Neutrophil (primary cell): ENCODE results near the gene PLD1.

Experiments used
- H3K27ac ChIP-seq: fragments of 200-600 bp; sonication (generic); 2 replicates; pipeline ENCODE4 v1.5.1; 2016; ENCODE audit warnings: mild to moderate bottlenecking, moderate library complexity
- H3K27me3 ChIP-seq: fragments of 200-600 bp; sonication (generic); 2 replicates; pipeline ENCODE4 v1.6.0; 2016; ENCODE audit warnings: mild to moderate bottlenecking
- H3K36me3 ChIP-seq: fragments of 200-600 bp; sonication (generic); 2 replicates; pipeline ENCODE4 v1.5.1; 2017
- H3K4me1 ChIP-seq, 2 experiments: fragments of 200-600 bp in 1 of 2; sonication (generic) in 1 of 2; 1 replicate in 1 of 2; 2 replicates in 1 of 2; pipeline versions ENCODE4 v1.5.1 to v1.6.1; 2013 to 2016; ENCODE audit warnings: low read depth in 1 of 2, low read length in 1 of 2, mild to moderate bottlenecking in 1 of 2, moderate library complexity in 1 of 2; ENCODE audit not compliant: control insufficient read depth in 1 of 2, insufficient read depth in 1 of 2
- H3K4me3 ChIP-seq, 2 experiments: fragments of 200-600 bp in 1 of 2; sonication (generic) in 1 of 2; 1 replicate in 1 of 2; 2 replicates in 1 of 2; pipeline ENCODE4 v1.5.1; 2013 to 2016; ENCODE audit warnings: low read depth in 1 of 2, low read length in 1 of 2, mild to moderate bottlenecking in 1 of 2, moderate library complexity in 1 of 2
- H3K9me3 ChIP-seq: fragments of 200-600 bp; sonication (generic); 2 replicates; pipeline ENCODE4 v1.5.1; 2016
- TF ChIP-seq, protein P1 (sequence below): fragments of 200-600 bp; sonication (generic); IDR thresholded peaks from 2 replicates; pipeline ENCODE4 v1.5.1; 2016; ENCODE audit warnings: antibody characterized with exemption

Gene PLD1

GRCh38 chr3:171684221-171684620 lies 126.1 kb downstream of the PLD1 start:
- TF ChIP-seq, protein P1, sequence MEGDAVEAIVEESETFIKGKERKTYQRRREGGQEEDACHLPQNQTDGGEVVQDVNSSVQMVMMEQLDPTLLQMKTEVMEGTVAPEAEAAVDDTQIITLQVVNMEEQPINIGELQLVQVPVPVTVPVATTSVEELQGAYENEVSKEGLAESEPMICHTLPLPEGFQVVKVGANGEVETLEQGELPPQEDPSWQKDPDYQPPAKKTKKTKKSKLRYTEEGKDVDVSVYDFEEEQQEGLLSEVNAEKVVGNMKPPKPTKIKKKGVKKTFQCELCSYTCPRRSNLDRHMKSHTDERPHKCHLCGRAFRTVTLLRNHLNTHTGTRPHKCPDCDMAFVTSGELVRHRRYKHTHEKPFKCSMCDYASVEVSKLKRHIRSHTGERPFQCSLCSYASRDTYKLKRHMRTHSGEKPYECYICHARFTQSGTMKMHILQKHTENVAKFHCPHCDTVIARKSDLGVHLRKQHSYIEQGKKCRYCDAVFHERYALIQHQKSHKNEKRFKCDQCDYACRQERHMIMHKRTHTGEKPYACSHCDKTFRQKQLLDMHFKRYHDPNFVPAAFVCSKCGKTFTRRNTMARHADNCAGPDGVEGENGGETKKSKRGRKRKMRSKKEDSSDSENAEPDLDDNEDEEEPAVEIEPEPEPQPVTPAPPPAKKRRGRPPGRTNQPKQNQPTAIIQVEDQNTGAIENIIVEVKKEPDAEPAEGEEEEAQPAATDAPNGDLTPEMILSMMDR: no peak
- Histone ChIP-seq H3K27me3 (no peaks in the 10 kb centered on the region), H3K4me1 (no peaks in the 10 kb centered on the region), H3K27ac (no peak overlapping the region), H3K9me3 (no peaks in the 10 kb centered on the region), H3K36me3 (peaks cover 79% of the 10 kb centered on the region), H3K4me3 (no peak overlapping the region)

DNA sequence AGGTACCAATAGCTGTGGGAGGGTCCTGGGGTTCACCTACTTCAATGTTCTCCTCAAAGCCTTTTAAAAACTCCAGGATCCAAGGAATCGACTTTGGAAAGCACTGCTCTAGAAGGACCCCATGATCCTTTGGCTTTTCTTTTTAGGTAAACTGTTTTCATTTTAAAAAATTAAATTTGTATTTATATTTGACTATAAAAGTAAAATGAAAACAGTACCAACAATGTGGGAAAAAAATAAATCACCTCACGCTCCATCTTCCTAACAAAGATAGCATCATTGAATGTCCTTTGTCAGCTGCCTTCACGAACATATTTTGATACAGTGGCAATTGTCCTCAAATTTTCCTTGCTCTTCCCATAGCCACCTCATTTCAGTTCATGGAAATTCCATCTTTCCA lies 127.5 kb downstream of the PLD1 start:
- Histone ChIP-seq H3K9me3 (no peaks in the 10 kb centered on the region), H3K27ac (no peak overlapping the region), H3K4me1 (no peaks in the 10 kb centered on the region), H3K4me3 (no peak overlapping the region), H3K36me3 (peaks cover 81% of the 10 kb centered on the region), H3K27me3 (no peaks in the 10 kb centered on the region)
- TF ChIP-seq, protein P1: no peak

DNA sequence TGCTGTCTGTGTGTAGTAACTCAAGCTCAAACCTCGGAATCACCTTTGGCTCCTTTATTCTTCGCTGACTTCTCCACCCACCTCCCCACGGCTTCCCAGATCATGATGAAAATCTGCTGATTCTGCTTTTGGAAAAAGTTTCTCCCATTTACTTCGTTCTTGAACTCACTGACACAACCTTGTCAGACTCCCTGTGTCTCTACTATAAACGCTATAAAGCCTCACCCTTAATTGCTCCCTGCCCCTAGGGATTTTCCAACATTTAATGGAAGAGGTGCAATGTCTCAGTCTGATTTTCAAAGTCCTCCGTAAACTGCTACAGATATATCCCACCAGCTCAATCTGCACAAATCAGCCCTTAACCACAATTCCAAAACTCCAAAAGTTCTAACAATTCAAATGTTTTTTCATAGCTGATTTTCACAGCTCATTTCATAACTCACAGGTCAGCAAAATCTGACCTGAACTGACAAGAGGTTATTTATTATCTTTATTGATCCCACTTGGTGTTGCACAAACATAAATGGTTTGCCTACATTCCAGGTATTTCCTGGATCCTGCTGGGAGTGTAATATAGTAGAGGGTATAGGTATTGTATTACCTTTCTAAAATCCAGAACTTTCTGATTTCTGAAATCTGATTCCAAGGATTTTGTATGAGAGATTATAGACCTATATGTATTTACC lies 129.4 kb downstream of the PLD1 start:
- H3K4me3 ChIP-seq: no peak overlapping the region
- H3K36me3 ChIP-seq: peaks cover 83% of the 10 kb centered on the region
- no peaks in the 10 kb centered on the region for H3K4me1 ChIP-seq
- H3K9me3 ChIP-seq: no peaks in the 10 kb centered on the region
- H3K27ac ChIP-seq: no peak overlapping the region
- H3K27me3 ChIP-seq: no peaks in the 10 kb centered on the region
- TF ChIP-seq, protein P1: no peak

GRCh38 chr3:171678971-171679492 lies 131.3 kb downstream of the PLD1 start:
- Histone ChIP-seq H3K4me1 (no peaks in the 10 kb centered on the region), H3K4me3 (no peak overlapping the region), H3K27ac (no peak overlapping the region), H3K36me3 (peaks cover 82% of the 10 kb centered on the region), H3K27me3 (no peaks in the 10 kb centered on the region), H3K9me3 (no peaks in the 10 kb centered on the region)
- TF ChIP-seq, protein P1: no peak

- H3K27me3 ChIP-seq: no peaks in the 10 kb centered on the region
- H3K36me3 ChIP-seq: peaks cover 82% of the 10 kb centered on the region
- TF ChIP-seq, protein P1: no peak
- H3K27ac ChIP-seq: no peak overlapping the region
- H3K9me3 ChIP-seq: no peaks in the 10 kb centered on the region
- no peaks in the 10 kb centered on the region for H3K4me1 ChIP-seq
- no peak overlapping the region for H3K4me3 ChIP-seq
Observed at GRCh38 chr3:171677706-171678105, 132.6 kb downstream of the PLD1 start.
